ENCODE measurements around the gene OR1F1.
"Not testable (repeated sequence)": the region's sequence is repeated elsewhere in the genome, so short reads cannot be mapped to it uniquely, and the experiment has no call there.

OR1F1 gene

DNA sequence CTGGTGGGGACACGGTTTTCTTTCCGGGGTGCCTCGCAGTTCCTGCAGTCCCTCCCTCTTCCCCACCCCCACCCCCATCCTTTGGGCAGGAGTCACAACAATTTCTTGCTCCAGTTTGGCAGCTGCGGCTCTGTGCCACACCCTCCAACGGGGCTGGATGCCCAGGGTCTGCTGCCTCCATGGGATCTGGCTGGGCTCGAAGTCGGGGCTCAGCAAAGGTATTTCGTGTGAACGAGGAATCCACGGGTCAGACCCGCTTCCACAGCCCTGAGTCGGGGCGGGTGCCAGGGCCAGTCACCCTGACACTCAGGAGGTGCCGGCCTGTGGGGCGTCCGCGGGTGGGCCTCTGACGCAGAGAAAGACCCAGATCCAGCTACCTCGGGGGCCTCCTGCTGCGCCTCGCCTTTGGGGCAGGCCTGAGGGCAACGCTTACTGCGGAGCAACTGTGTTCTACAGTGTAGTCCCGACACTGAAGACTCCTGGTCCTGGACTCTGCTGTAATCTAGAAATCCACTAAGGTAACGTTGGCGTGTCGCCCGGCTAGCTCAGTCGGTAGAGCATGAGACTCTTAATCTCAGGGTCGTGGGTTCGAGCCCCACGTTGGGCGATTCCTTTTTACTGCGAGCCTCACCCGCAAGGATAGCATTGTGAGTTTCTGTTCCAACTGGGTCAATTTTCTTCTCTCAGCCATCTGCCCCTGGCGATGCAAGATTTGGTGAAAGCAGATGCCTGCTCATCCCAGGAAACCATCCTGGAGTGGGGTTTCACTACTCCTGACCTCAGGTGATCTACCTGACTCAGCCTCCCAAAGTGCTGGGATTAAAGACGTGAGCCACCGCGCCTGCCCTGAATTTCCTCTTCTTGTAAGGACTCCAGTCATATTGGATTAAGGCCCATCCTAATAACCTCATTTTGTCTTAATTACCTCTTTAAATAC is 12.6 kb upstream of the OR1F1 start:
- no peak for DNase-seq

DNA sequence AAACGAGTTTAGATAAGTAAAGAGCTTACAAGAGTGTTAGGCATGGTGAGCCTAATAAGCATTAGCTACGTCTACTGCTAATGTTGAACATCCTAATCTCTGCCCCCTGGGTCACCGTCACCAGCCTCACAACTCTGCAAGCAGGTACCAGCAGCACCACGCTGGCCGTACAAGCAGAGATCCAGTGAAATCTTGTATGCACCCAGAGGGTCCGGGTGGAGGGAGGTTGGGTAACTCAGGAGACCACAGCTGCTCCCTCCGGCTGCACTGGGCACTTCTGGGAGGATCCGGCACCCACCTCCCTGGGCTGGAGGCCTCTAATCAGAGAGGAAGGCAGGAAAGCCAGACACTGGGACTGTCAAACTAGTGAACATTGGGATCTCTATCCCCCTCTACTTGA is 8.4 kb upstream of the OR1F1 start:
- no peak for DNase-seq

GRCh38 chr16:3180445-3180878 is 7.5 kb upstream of the OR1F1 start:
- DNase-seq = no peak

DNA sequence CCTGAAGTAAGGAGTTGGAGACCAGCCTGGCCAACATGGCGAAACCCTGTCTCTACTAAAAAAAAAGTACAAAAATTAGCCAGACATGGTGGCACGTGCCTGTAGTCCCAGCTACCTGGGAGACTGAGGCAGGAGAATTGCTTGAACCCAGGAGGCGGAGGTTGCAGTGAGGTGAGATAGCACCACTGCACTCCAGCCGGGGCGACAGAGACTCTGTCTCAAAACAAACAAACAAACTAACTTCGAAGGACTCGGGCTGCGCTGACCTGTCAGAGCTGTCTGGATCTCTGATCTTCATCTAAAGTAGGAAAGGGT is 5.8 kb upstream of the OR1F1 start:
- not testable (repeated sequence) for DNase-seq

GRCh38 chr16:3182608-3183444 is 5.2 kb upstream of the OR1F1 start:
- DNase-seq = no peak

GRCh38 chr16:3183445-3184139 is 4.4 kb upstream of the OR1F1 start:
- DNase-seq = no peak

DNA sequence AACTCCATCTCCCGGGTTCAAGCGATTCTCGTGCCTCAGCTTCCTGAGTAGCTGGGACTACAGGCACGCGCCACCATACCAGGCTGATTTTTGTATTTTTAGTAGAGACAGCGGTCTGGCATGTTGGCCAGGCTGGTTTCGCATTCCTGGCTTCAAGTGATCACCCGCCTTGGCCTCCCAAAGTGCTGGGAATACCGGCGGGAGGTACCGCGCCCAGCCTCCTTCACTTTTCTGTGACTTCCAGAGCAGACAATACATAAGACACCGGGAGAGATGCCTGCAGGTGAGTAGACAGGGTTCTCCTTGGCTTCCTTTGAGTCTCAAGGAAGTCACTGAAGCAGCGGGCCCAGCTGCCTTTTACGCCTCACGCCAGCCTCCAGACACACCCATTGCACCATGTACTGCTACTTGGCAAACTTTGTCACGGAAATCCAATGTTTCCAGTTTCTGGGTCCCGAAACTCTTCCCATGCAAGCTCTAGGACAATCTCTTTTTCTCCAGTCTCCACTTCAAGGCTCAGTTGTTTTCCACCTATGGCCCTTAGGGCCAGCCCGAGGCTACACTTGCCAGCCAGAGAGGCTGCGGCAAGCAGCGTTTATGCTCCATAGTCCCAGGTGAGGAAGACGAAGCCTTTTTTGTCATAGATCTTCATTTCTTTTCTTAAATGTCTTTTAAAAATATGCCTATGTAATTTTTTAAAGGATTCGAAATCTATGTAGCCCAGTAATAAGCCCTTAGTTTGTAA is 886 bp upstream of the OR1F1 start:
- DNase-seq = no peak

- no peak for DNase-seq
These were observed 596 bp downstream of the OR1F1 start for GRCh38 chr16:3188675-3188924.

DNA sequence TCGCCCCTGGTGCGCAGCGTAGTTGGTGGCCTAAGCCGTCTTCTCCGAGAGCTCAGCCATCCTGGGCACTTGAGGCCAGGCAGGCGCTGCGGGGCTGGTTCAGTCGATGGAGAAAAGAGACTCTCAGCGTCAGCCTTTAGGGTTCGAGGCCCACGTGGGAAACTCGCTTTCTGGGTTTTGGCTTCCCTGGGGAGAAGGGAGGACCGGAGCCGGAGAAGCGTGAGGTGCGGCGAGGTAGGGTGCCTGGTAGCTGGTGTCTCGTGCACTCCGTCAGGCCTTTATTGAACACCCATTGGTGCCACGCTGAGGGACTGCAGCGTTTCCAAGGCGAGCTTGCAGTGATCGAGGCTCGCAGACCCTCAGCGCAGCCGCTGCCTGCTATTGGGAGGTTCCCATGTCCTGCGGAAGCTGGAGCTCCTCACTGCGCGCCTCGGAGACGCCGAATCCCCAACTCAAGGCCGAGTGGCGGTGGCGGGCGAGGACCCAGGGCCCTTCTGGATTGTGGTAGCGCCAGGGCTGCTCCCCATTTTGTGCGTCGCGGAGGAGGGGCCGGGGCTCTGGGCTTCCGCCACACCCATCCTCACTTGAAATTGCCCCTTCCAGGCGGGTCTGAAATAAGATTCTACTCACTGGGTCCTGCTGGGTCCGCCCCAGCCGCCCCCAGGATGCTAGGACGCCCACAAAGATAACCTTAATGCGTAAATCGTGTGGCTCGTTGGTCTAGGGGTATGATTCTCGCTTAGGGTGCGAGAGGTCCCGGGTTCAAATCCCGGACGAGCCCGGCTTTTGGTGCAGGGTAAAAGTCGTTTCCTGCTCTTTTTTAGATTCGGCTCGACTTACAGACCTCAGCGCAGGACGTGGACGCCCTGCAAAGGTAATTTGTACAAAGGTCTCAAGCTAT is 1.2 kb downstream of the OR1F1 start:
- no peak for DNase-seq

GRCh38 chr16:3189869-3190268 is 1.9 kb downstream of the OR1F1 start:
- DNase-seq = no peak

DNA sequence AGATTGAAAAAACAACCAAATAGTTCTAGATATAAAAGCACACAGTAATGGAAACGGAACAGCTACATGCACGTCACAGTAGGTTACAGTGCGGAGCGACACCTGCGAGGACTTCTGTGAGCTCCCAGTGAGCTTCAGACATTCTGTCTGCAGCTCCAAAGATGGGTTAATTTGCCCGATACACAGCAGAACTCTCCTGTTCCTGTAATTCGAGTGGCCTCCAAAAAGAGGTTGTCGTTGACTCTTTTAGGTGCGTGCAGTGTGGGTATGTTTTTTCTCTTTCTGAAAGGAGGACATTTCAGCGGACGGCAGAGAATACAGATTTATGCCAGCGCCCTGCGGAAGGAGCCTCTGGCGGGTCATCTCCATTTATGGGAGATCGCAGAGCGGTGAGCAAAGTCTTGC is 2.9 kb downstream of the OR1F1 start:
- no peak for DNase-seq

DNA sequence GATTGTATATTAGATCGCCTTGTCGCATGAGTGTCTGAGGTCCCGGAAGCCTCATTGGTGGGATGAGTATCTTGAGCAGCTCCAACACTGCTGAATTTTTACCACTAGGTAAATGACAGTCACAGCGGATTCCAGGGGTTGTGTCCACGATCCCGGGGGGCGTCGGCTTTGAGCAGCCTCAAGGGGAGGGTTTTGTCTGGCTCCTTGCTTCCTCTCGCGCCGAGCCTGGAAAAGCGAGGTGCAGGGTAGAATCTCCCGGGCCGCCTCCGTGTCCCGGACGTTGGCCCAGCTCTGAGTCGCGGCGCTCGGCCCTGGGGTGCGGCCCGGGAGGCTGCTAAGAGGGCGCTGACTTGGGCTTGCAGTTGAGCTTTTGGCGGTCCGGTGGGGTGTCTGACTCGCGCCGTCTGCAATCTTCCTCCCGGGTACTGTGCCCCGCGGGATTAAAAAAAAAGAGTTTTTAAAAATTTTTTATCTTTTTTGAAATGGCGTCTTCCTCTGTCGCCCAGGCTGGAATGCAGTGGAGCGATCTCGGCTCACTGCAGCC is 4.5 kb downstream of the OR1F1 start:
- no peak for DNase-seq

DNA sequence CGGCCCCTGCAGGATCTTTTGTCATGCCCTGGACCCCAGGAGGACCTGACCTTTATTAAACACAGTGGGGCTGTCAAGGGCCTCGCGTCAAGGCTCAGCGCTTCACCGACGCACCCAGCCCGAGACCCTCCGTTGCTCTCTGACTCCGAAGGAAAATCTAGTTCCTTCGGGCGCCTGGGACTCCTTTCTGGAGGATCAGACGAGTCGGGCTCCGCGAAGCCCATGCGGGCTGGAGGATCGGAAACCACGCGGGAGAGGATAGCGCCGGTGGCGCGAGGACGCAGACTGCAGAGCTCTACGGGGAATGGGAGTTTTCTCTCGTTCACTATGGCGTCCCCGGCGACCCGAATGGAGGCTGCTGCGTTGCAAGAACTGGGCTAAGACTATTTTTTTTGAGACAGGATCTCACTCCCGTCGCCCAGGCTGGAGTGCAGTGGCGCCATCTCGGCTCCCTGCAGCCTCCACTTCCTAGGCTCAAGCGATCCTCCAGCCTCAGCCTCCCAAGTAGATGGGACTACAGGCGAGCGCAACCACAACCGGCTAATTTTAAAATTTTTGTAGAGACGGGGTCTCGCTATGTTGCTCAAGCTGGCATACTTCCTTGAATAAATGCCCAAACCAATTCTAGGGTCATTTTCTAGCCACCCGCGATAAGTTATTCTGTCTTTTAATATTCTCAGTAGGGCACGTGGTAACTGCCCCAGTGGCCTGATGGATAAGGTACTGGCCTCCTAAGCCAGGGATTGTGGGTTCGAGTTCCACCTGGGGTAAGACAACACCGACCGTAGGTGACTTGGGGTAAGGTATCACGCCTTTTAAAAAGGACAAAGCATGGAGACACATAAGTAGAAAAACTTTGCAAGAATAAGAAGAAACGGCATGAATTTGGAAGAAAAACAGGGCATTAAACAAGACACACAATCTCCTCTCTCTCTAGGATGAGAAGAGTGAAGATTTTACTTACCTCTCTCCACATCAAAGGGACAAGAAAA is 5.5 kb downstream of the OR1F1 start:
- DNase-seq = no peak

DNA sequence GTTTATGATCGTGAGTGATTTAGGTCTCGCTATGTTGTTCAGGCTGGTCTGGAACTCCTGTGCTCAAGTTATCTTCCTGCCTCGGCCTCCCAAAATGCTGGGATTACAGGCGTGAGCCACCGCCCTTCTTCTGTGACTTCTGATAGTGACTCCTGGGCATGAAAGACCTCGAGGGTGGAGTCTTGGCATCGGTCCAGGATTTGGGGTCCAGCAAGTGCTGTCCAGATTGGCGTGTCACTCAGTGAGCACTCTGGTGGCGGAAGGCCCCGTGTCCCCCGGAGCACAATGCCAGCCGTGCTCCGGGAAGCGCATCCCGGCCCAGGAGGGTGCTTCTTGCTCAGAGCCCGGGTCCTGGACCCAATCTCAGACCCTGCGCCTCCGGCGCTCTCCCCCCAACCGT is 6.8 kb downstream of the OR1F1 start:
- DNase-seq = no peak

DNA sequence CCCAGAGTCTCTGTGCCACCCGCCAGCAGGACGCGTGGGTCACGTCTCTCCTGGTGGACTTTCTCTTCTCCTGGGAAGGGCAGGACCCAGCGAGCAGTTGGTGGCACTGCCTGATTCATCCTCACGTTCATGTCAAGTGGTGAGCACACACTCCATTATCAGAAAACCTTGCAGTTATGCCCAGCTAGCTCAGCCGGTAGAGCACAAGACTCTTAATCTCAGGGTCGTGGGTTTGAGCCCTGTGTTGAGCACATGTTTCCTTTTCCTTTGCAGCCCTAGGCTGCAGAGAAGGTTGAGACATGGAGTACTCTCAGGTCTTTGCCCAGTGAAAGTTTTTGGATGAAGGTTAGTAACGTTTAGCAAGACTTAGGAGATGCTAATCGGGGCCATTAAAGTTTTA is 8.0 kb downstream of the OR1F1 start:
- no peak for DNase-seq

DNA sequence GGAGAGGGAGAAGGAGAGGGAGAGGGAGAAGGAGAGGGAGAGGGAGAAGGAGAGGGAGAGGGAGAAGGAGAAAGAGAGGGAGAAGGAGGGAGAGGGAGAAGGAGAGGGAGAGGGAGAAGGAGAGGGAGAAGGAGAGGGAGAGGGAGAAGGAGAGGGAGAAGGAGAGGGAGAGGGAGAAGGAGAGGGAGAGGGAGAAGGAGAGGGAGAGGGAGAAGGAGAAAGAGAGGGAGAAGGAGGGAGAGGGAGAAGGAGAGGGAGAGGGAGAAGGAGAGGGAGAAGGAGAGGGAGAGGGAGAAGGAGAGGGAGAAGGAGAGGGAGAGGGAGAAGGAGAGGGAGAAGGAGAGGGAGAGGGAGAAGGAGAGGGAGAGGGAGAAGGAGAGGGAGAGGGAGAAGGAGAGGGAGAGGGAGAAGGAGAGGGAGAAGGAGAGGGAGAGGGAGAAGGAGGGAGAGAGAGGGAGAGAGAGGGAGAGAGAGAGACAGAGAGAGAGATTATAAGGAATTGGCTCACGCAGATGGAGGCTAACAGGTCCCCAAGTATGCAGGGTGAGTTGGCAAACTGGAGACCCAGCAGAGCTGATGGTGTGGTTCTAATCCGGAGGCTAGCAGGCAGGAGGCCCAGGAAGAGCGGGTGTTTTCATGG is 9.8 kb downstream of the OR1F1 start:
- not testable (repeated sequence) for DNase-seq

GRCh38 chr16:3198334-3199072 is 10.5 kb downstream of the OR1F1 start:
- DNase-seq = no peak

DNA sequence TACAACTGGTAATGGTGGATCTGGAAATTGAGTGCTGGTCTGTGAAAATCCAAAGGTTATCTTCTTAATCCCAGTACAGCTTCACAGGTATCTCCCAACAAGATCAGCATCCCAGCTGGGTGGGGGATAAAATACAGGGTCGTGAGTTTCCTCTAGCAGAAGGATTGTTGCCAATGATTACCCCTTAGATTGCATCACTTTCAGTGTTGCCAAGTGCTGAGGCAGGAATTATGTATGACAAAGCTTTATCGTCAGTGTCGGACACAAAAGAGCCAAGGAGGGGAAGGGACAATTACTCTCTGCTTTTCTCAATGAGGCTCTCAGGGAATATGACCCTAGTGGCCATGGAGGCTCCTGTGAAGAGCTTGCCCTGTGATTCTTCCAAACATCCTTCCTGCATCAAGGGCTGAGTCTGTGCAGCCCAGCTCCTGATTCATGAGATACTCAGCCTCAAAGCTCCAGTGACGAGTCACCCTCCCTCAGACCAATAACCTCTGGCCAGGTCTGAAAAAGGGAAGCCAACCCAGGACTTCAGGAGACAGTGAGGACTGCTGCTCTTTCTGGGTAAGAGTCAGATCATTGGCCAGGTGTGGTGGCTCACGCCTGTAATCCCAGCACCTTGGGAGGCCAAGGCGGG is 15.0 kb downstream of the OR1F1 start:
- no peak for DNase-seq

DNA sequence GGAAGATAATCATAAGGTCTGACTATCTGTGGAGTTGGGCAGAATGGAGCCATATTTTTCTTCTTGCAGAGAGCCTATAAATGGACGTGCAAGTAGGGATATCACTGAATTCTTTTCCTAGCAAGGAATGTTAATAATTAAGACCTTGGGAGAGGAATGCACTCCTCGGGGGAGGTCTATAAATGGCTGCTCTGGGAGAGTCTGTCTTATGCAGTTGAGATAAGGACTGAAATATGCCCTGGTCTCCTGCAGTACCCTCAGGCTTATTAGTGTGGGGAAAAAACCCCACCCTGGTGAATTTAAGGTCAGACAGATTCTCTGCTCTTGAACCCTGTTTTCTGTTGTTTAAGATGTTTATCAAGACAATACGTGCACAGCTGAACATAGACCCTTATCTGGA is 17.9 kb downstream of the OR1F1 start:
- not testable (repeated sequence) for DNase-seq
